H9 (cell line): Measurements from ENCODE around the gene OR8B8. TPM values are rescaled to one million over a fixed set of nuclear protein-coding genes. Genes with fewer than 3 reads are reported as not detected.

Experiments
- DNase-seq: peaks from one replicate; pipeline ENCODE4 v3.0.0-alpha.2; 2017
- H2AFZ ChIP-seq: one replicate; pipeline ENCODE4 v1.6.1; 2013; ENCODE audit warnings: mild to moderate bottlenecking, low read length, control low read depth, moderate library complexity
- H2AK5ac ChIP-seq: 2 replicates; pipeline ENCODE4 v1.6.1; 2013; ENCODE audit warnings: low read length, control low read depth, mixed read lengths; ENCODE audit not compliant: insufficient read length
- H2BK120ac ChIP-seq: one replicate; pipeline ENCODE4 v1.6.1; 2013; ENCODE audit warnings: low read depth, mild to moderate bottlenecking, low read length, control low read depth, inconsistent platforms; ENCODE audit not compliant: poor library complexity, severe bottlenecking
- H2BK12ac ChIP-seq: 2 replicates; pipeline ENCODE4 v1.6.1; 2013; ENCODE audit warnings: low read length, control low read depth, mixed read lengths, low read depth; ENCODE audit not compliant: insufficient read length
- H2BK15ac ChIP-seq: 2 replicates; pipeline ENCODE4 v1.6.1; 2013; ENCODE audit warnings: low read depth, low read length, control low read depth
- H2BK20ac ChIP-seq: one replicate; pipeline ENCODE4 v1.6.1; 2013; ENCODE audit warnings: low read depth, mild to moderate bottlenecking, low read length, control low read depth, inconsistent platforms; ENCODE audit not compliant: poor library complexity, severe bottlenecking
- H2BK5ac ChIP-seq: 2 replicates; pipeline ENCODE4 v1.6.1; 2013; ENCODE audit warnings: low read length, control low read depth, mixed read lengths; ENCODE audit not compliant: insufficient read length
- H3K14ac ChIP-seq: 2 replicates; pipeline ENCODE4 v1.6.1; 2013; ENCODE audit warnings: low read length, control low read depth; ENCODE audit not compliant: insufficient read depth
- H3K18ac ChIP-seq: 2 replicates; pipeline ENCODE4 v1.6.1; 2013; ENCODE audit warnings: low read depth, mild to moderate bottlenecking, mixed read lengths, low read length, control low read depth; ENCODE audit not compliant: insufficient read length
- H3K23ac ChIP-seq: 2 replicates; pipeline ENCODE4 v1.6.1; 2013; ENCODE audit warnings: low read length, control low read depth, mixed read lengths, low read depth; ENCODE audit not compliant: insufficient read length
- H3K23me2 ChIP-seq: 2 replicates; pipeline ENCODE4 v1.6.1; 2013; ENCODE audit warnings: low read depth, mild to moderate bottlenecking, mixed read lengths, low read length, control low read depth; ENCODE audit not compliant: insufficient read length, poor library complexity, severe bottlenecking
- H3K27ac ChIP-seq: 2 replicates; pipeline ENCODE4 v1.5.1; 2013; ENCODE audit warnings: low read length, control low read depth, mixed read lengths, low read depth; ENCODE audit not compliant: insufficient read length
- H3K27me3 ChIP-seq: 2 replicates; pipeline ENCODE4 v1.6.1; 2013; ENCODE audit warnings: low read length, control low read depth, inconsistent platforms; ENCODE audit not compliant: insufficient read depth
- H3K4ac ChIP-seq: 2 replicates; pipeline ENCODE4 v1.6.1; 2013; ENCODE audit warnings: low read depth, mild to moderate bottlenecking, control low read depth, inconsistent platforms, low read length, moderate library complexity
- H3K4me1 ChIP-seq: 2 replicates; pipeline ENCODE4 v1.6.1; 2013; ENCODE audit warnings: low read length, control low read depth, inconsistent platforms; ENCODE audit not compliant: insufficient read depth
- H3K4me2 ChIP-seq: 2 replicates; pipeline ENCODE4 v1.6.1; 2013; ENCODE audit warnings: low read length, control low read depth, mixed read lengths; ENCODE audit not compliant: insufficient read length, insufficient read depth
- H3K56ac ChIP-seq: 2 replicates; pipeline ENCODE4 v1.6.1; 2013; ENCODE audit warnings: low read depth, mild to moderate bottlenecking, mixed read lengths, low read length, control low read depth; ENCODE audit not compliant: insufficient read length
- H3K79me1 ChIP-seq: 2 replicates; pipeline ENCODE4 v1.6.1; 2013; ENCODE audit warnings: low read depth, mild to moderate bottlenecking, moderate library complexity, low read length, control low read depth, inconsistent platforms; ENCODE audit not compliant: insufficient read depth, poor library complexity, severe bottlenecking
- H3K79me2 ChIP-seq: 2 replicates; pipeline ENCODE4 v1.6.1; 2013; ENCODE audit warnings: low read length, control low read depth, inconsistent platforms; ENCODE audit not compliant: insufficient read depth
- H3K9ac ChIP-seq: 2 replicates; pipeline ENCODE4 v1.6.1; 2013; ENCODE audit warnings: low read length, control low read depth, mixed read lengths; ENCODE audit not compliant: insufficient read length; ENCODE audit errors: extremely low read depth
- H3K9me3 ChIP-seq: one replicate; pipeline ENCODE4 v1.6.1; 2013; ENCODE audit warnings: low read depth, low read length, inconsistent platforms; ENCODE audit not compliant: control insufficient read depth
- H3T11ph ChIP-seq: one replicate; pipeline ENCODE4 v1.6.1; 2013; ENCODE audit warnings: mild to moderate bottlenecking, low read length, control low read depth, inconsistent platforms
- H4K20me1 ChIP-seq: one replicate; pipeline ENCODE4 v1.6.1; 2013; ENCODE audit not compliant: control insufficient read depth, insufficient read length, insufficient read depth
- H4K5ac ChIP-seq: 2 replicates; pipeline ENCODE4 v1.6.1; 2013; ENCODE audit warnings: low read depth, mild to moderate bottlenecking, mixed read lengths, low read length, control low read depth; ENCODE audit not compliant: insufficient read length
- H4K8ac ChIP-seq: replicated peaks from 2 replicates; pipeline ENCODE4 v1.6.1; 2013; ENCODE audit warnings: low read length, control low read depth, mixed read lengths, low read depth; ENCODE audit not compliant: insufficient read length
- H4K91ac ChIP-seq: 2 replicates; pipeline ENCODE4 v1.6.1; 2013; ENCODE audit warnings: low read depth, mild to moderate bottlenecking, moderate library complexity, mixed read lengths, low read length, control low read depth; ENCODE audit not compliant: insufficient read length
- H3K27ac Mint-ChIP-seq, 3 experiments: 2 replicates in 2 of 3; 3 replicates in 1 of 3; pipeline ENCODE4 v1.8.0; 2020 to 2021; ENCODE audit warnings: mixed read lengths in 3 of 3, mild to moderate bottlenecking in 1 of 3, moderate library complexity in 1 of 3
- H3K27me3 Mint-ChIP-seq: 2 replicates; pipeline ENCODE4 v1.8.0; 2021; ENCODE audit warnings: low read depth, mild to moderate bottlenecking, moderate library complexity, mixed read lengths
- H3K36me3 Mint-ChIP-seq, 3 experiments: 2 replicates in 2 of 3; 3 replicates in 1 of 3; pipeline ENCODE4 v1.8.0; 2020 to 2021; ENCODE audit warnings: low read depth in 3 of 3, mixed read lengths in 3 of 3; ENCODE audit not compliant: insufficient read depth in 1 of 3
- H3K4me1 Mint-ChIP-seq, 2 experiments: 2 replicates each; pipeline ENCODE4 v1.8.0; 2020; ENCODE audit warnings: mixed read lengths in 2 of 2
- H3K4me3 Mint-ChIP-seq, 2 experiments: 2 replicates in 1 of 2; 3 replicates in 1 of 2; pipeline ENCODE4 v1.8.0; 2020 to 2021; ENCODE audit warnings: mild to moderate bottlenecking in 2 of 2, mixed read lengths in 2 of 2, moderate library complexity in 1 of 2
- H3K9me3 Mint-ChIP-seq, 2 experiments: 2 replicates in 1 of 2; 3 replicates in 1 of 2; pipeline ENCODE4 v1.8.0; 2020; ENCODE audit warnings: mild to moderate bottlenecking in 2 of 2, mixed read lengths in 2 of 2, moderate library complexity in 1 of 2
- WGBS: extraction: QIAGEN DNeasy Blood & Tissue Kit; methylation state at CpG from one replicate; pipeline ENCODE4 v1.1.7; 2013; ENCODE audit warnings: missing lambda C conversion rate, low lambda C conversion rate, mixed read lengths; ENCODE audit not compliant: insufficient read length; ENCODE audit errors: extremely low coverage; 5-methylcytosine and 5-hydroxymethylcytosine counted together
- total RNA-seq: library from RNA; stranded (reverse); gene quantifications from 2 replicates; pipeline ENCODE4 v1.2.1, GENCODE V29; 2021
- TF ChIP-seq, protein P1 (sequence below): fragments of 200-600 bp; sonication (generic); conservative IDR thresholded peaks from 3 replicates; pipeline ENCODE4 v1.8.0; 2021; ENCODE audit warnings: antibody characterized with exemption, mild to moderate bottlenecking

OR8B8 gene
- total RNA-seq, 1 experiment from 2014 or later, result not detected

DNA sequence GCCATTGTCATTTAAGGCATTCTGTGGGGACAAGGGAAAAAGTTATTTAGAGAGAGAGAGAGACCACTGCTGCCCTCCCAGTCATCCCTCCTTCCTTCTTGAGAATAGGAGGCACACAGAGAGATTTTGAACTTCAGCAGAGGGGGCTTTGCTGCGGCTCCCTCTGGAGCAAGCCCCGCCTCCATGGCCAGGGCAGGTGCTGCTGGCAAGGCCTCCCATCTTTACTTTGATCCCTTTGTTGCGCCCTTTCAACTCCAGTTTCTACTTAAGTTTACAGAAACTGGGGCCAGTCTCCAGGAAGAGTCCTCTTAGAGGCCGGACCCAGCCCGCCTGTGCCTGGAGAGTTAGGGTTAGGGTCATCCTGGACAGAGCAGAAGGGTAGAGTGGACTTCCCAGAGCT lies 4.4 kb downstream of the OR8B8 start:
- no peak overlapping the region for H3K4me3 Mint-ChIP-seq
- Histone ChIP-seq H3K79me2 (no peaks in the 10 kb centered on the region), H4K20me1 (no peaks in the 10 kb centered on the region), H2AK5ac (no peak overlapping the region), H4K5ac (no peak overlapping the region), H2BK12ac (no peak overlapping the region), H3K27ac (no peak overlapping the region), H3K9ac (no peak overlapping the region), H2BK15ac (no peak overlapping the region), H3K4me2 (no peak overlapping the region), H3T11ph (no peak overlapping the region), H3K4me1 (no peaks in the 10 kb centered on the region), H3K56ac (no peak overlapping the region), H3K23ac (no peak overlapping the region), H3K23me2 (no peaks in the 10 kb centered on the region), H2BK120ac (no peak overlapping the region), H3K4ac (no peak overlapping the region), H3K14ac (no peak overlapping the region), H4K8ac (no peak overlapping the region), H3K27me3 (no peaks in the 10 kb centered on the region), H3K9me3 (no peaks in the 10 kb centered on the region), H2BK20ac (no peak overlapping the region), H4K91ac (no peak overlapping the region), H2BK5ac (no peak overlapping the region), H2AFZ (no peak overlapping the region), H3K79me1 (no peaks in the 10 kb centered on the region), H3K18ac (no peak overlapping the region)
- no peaks in the 10 kb centered on the region for H3K9me3 Mint-ChIP-seq
- DNase-seq, result no peak
- H3K36me3 Mint-ChIP-seq, result no peaks in the 10 kb centered on the region
- TF ChIP-seq, protein P1, sequence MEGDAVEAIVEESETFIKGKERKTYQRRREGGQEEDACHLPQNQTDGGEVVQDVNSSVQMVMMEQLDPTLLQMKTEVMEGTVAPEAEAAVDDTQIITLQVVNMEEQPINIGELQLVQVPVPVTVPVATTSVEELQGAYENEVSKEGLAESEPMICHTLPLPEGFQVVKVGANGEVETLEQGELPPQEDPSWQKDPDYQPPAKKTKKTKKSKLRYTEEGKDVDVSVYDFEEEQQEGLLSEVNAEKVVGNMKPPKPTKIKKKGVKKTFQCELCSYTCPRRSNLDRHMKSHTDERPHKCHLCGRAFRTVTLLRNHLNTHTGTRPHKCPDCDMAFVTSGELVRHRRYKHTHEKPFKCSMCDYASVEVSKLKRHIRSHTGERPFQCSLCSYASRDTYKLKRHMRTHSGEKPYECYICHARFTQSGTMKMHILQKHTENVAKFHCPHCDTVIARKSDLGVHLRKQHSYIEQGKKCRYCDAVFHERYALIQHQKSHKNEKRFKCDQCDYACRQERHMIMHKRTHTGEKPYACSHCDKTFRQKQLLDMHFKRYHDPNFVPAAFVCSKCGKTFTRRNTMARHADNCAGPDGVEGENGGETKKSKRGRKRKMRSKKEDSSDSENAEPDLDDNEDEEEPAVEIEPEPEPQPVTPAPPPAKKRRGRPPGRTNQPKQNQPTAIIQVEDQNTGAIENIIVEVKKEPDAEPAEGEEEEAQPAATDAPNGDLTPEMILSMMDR, result no peak
- WGBS, result no CpG with 5 or more reads among the region's 5 CpGs
- peaks cover 4% of the 10 kb centered on the region for H3K27me3 Mint-ChIP-seq
- H3K4me1 Mint-ChIP-seq, result peaks cover 3 to 7% of the 10 kb centered on the region in 2 experiments; a peak in 3 of 4 replicates
- H3K27ac Mint-ChIP-seq, result no peak overlapping the region
